ENCODE measurements around the gene TP73.
"Not testable (repeated sequence)": the region's sequence is repeated elsewhere in the genome, so short reads cannot be mapped to it uniquely, and the experiment has no call there.

TP73 gene

DNA sequence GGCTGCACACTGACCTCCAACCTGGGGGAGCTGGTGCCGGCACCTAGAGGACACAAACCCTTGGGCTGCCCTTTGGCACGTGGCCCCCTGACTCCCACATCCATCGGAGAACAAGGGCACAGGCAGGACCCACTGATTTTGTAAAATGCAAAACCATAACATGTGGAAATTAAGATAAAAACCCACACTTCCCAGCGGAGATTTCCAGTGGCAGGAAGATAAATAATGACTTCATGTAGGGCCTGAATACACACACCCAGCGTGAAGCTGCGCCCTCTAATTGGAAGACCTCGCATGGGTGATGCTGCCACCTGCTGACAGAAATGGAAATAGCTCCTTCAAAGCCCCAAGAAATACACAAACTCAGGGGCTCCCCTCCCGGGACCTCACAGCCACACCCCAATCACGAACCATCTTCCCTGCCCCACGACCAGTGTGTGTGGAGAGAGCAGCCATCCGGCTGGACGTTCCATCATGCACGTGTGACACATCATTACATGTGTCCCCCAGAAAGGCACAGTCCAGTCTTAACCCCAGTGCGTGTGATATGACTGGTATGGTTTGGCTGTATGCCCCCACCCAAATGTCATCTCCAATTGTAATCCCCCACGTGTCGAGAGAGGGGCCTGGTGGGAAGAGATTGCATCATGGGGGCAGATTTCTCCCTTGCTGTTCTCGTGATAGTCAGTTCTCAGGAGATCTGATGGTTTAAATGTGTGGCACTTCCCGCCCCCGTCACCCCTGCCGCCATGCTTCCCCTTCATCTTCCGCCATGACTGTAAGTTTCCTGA is 33.2 kb upstream of the TP73 start:
- peak; percentile 45 to 63 (median 52) for DNase-seq

DNA sequence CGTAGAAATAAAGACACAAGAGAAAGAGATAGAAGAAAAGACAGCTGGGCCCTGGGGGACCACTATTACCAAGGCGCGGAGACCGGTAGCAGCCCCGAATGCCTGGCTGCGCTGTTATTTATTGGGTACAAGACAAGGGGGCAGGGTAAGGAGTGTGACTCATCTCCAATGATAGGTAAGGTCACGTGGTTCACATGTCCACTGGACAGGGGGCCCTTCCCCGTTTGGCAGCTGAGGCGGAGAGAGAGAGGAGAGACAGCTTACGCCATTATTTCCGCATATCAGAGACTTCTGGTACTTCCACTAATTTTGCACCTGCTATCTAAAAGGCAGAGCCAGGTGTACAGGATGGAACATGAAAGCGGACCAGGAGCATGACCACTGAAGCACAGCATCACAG is 31.6 kb upstream of the TP73 start:
- no peak for DNase-seq

DNA sequence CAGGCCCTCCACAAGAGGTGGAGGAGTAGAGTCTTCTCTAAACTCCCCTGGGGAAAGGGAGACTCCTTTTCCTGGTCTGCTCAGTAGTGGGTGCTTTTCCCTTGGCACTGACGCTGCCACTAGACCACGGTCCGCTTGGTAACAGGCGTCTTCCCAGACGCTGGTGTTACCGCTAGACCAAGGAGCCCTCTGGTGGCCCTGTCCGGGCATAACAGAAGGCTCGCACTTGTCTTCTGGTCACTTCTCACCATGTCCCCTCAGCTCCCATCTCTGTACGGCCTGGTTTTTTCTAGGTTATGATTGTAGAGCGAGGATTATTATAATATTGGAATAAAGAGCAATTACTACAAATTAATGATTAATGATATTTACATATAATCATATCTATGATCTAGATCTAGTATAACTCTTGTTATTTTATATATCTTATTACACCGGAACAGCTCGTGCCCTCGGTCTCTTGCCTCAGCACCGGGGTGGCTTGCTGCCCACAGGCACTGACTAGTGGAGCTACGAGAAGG is 31.1 kb upstream of the TP73 start:
- DNase-seq = not testable (repeated sequence)

DNA sequence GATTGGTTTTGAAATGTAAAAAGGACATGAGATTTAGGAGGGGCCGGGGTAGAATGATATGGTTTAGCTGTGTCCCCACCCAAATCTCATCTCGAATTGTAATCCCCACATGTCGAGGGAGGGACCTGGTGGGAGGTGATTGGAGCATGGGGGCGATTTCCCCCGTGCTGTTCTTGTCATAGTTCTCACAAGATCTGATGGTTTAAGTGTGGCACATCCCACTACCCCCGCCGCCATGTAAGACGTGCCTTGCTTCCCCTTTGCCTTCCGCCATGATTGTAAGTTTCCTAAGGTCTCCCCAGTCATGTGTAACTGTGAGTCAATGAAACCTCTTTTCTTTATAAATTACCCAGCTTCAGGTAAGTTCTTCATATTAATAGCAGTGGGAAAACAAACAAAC is 30.2 kb upstream of the TP73 start:
- DNase-seq = not testable (repeated sequence)

DNA sequence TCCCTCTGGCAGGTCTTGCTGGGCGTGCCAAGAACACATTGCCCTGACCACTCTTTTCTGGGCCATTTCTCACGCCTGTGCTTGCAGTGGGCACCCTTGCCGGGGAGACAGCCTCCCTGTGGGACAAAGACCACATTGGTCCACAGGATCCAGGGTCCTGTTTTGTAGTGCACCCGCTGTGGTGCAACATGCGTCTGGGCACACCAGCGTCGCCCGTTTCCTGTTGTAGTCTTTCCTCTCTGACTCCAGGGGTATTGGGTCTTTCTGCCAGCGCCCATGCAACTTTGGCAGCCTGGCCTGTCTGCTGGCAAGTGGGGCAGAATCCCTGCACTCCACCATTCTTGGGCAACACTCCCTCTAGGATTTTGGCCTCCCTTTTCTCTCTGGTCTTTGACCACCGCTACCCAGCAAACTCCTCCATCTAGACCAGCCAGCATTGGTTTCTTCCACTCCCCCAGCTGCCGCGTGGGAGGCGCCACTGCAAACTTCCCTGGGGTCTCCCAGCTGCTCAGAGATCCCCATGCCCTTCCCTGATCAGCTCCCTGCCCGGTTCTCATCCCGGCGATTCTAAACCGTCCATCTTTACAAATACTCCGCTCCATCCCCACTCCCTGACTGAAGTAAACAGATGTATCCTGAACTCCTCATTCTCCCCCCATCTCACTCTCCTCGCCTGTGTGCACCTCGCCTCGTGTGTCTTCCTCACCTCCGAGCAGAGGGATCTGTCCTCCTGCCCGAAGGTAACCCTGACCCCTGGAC is 28.7 kb upstream of the TP73 start:
- DNase-seq = no peak

DNA sequence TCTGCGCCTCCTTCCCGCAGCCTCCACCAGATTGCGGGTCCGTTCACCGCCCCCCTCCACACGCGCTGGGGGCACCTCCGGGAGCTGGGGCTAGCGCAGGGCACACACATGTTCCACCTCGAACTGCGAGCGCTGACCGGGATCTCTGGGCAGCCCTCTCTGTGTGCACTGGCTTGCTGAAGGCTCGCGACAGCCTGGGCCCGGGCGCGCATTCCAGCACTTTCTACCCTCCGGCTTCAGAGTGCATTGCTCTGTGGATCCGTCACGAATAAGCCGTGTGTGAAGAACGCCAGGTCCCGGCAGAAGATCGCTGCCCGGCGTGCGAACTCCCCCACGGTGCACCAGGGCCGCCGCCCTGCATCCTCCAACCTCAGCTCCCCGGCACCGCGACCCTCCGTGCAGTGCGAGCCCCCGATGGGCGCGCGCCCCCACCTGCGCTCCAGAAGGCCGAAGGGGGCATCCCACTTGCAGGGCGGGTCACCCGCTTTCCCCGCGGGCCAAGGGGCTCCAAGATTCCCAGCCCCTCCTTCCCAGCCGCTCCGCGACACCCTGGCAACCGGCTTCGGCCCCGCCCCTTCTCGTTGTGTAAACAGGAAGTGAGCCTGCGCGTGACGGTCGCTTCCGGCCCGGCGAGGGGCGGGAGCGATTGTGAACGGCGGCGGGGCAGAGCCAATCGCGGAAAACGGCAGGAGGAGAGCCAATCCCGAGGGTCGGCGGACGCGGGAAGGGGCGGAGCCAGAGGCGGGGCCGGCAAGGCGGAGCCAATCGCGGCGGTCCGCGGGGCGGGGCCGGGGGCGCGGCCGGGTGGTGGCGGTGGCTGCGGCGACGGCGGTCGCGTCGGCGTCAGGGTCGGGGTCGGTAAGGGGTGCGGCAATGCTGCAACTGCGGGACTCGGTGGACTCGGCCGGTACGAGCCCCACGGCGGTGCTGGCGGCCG is 27.8 kb upstream of the TP73 start, which contains the start of gene TPRG1L:
Gene TPRG1L, plus strand, starts transcription at position 816 of the 937 bp plus-strand sequence. Its CDS starts 58 bp downstream, at position 874.
- peak; percentile 96 to 98 (median 97) for DNase-seq

DNA sequence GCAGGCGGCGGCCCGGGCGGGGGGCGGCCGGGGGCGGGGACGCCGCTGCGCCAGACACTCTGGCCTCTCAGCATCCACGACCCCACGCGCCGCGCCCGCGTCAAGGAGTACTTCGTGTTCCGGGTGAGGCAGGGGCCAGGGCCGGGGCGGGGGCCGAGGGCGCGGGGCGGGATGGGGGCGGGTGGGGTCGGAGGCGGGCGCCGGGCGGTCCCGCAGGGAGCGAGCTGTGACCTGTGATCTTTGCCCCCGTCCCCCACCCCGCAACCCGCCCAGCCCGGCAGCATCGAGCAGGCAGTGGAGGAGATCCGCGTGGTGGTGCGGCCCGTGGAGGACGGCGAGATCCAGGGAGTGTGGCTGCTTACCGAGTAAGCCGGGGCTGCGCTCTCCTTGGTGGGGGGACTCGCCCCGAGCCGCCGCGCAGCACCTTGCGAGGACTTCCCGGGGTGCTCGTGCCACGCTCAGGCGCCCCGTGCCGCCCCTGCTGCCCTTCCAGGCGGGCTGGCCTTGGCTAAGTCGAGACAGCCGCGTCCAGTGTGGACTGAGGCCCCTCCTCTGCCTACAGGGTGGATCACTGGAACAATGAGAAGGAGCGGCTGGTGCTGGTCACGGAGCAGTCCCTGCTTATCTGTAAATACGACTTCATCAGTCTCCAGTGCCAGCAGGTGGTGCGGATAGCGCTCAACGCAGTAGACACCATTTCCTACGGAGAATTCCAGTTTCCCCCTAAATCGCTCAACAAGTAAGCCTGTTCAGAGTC is 27.0 kb upstream of the TP73 start:
- peak in 1 of 4 experiments; percentile 54 for DNase-seq

DNA sequence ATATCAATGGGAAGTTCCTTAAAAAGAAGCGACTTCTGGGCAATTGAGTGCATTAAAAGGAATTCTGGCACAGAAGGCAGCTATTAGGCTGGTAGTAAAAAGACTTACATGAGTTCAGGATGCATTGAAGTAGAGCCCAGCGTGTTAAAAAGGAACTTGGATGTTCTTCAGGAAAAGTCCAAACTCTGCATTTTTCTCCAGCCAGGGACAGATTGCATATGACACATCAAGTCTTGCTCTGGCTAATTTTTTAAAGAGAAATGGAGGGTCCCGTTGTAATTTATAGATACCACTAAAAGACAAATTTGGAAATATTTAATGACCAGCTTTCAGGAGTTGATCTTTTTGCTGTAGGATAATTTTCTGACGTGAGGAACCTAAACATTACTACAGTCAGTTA is 26.3 kb upstream of the TP73 start:
- DNase-seq = no peak

DNA sequence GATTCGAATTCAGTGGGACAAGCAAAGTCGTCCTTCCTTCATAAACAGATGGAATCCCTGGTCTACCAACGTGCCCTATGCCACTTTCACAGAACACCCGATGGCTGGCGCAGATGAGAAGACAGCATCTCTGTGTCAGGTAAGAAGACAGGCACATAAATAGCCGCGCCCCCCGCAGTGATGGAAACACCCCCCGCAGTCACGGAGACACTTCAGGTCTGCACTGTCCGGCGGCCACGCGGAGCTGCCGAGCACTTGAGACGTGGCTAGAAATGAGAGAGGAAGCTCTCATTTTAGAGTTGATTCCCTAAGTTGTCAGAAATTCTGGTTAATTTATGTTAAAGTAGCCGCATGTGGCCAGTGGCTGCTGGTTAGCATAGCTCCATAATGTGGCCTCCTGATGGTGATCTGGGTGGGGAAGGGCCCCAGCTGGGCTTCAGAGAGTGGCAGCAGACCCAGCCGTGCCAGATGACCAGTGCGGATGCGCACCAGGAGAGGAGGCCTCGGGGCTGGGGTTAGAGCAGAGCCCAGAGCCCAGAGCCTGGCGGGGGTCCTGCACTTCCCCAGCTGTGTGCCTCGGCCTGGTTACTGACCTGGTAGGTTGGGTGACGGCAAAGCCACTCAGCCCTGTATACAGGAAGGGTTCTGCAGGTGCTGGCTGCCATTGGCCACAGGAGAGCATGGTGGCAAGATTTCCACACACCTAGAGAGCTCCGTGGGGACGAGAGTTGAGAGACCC is 24.6 kb upstream of the TP73 start:
- no peak for DNase-seq

DNA sequence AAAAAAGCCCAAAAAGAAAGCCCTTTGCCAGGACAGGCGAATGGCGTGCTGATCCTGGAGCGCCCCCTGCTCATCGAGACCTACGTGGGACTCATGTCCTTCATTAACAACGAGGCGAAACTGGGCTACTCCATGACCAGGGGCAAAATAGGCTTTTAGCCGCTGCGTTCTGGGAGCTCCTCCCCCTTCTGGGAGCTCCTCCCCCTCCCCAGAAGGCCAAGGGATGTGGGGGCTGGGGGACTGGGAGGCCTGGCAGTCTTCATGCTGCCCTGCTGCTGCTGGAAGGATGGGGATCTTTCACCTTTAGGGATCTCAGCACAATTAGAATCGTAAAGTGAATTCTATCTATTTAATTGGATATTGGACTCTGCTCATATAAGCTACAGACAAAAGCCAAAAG is 23.9 kb upstream of the TP73 start:
- no peak for DNase-seq

DNA sequence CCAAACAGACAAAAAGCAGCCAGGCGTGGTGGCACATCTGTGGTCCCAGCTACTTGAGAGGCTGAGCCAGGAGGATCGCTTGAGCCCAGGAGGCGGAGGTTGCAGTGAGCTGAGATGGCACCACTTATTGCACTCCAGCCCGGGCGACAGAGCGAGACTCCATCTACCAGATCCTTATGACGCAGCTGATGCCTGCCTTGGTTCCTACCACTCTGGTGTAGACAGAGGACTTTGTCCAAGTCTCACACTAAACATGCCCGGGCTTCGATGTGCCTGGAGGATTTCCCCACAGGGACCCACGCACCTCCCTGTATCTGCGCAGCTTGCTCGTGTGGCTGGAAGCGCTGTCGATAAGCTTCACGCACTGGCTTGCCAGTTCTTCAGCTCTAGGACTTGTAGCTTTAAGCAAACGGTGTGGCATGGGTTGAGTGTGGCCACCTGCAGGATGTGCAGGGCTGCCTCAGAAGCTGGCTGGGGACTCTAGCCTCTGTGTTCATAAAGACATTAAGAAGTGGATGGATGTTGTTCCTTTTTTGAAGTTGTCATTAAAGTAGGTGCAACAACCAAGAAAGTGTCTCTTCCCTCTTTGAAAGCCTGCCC is 22.7 kb upstream of the TP73 start:
- DNase-seq = no peak

DNA sequence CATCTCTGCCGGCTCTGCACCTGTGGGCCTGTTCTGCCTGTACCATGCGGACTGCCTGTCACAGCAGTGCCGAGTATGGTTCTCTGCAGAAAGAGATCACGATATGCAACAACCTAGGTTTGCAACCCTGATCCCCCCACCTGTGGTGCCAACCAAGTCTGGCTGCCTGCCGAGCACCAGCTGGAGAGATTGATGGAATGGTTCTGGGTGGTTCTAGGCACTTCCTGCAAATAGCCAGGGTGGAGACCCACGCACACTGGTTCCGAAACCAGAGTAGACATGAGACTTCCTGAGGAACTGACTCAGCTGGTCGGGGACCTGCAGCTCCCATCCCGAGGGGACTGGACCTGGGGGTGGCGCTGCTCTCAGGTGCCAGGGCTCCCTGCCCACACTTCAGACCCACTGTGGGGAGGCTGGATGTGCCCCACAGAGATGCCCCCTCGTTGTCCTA is 22.1 kb upstream of the TP73 start:
- DNase-seq = no peak

DNA sequence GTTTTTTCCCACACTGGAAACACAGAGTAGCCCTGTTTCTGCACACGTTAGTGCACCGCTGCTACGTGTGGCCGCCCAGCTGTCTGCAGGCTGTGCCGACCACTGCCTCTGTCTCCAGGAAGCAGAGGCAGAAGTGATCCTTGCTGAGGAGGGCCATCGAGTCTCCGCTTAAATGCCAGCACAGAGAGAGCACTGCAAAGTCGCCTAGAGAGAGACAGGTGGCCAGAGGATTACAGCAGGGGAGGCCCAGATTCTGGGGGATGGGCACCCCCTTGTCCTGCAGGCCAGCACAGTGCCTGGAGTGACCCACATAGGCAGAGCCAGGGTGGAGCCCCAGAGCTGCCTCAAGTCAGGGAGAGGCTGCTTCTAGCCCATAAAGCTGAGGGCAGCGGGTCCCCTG is 21.4 kb upstream of the TP73 start:
- no peak for DNase-seq

DNA sequence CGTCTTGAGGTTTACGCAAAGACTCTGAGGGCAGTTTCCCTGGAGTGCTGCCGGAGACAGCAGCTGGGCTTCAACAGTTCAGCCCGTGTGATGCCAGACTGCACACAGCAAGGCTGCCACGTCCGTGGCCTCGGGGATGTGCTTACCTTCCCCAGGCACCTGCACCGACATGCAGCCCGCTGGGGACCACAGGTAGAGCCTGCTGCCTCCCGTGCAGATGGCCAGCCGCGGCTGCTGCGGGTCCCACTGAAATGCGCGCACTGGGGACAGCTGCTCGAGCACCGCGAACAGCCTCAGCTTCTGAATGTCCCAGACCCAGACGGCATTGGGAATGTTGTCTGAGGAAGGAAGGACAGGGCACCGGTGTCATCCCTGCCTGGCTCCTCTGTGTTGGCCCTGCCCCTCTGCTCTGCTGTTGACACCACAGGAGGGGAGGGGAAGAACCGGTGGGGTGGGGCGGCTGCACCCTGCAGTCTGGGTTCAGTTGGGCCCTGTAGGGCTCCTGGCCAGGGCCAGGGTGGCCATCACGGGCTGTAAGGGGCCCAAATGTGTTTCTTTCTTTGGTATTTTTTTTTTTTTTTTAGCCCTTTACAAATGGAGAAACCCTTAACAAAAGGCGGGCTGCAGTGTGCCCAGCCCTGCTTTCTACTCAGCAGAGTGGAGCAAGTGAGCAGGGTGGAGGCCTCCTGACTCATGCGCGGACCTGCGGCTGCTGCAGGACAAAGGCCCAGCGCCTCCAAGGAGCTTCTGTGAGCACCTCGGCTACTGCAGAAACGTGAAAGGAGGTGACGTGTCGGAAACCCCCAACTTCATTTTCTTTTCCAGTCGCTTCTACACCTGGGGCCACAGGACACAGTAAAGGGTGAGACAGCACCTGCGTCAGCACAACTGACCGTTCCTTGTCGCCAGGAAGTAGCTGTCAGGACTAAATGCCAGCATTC is 20.7 kb upstream of the TP73 start:
- no peak for DNase-seq

DNA sequence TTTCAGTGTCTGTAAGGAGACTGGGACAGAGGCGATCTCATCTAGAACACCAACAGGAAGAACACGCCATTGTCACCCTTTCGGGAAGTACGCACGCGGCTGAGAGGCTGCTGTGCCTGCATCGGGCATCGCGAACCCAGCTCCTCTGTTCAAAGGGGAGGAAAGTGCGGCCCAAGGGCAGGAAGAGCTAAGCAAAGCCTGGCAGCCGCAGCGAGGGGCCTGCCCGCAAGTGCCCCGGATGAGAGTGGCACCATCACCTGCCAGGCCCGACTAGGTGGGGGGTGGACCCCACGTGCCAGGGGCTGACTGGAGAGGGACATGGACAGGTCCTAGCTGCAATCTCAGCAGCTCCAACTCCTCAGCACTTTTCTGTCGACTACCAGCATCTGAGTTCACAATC is 20.0 kb upstream of the TP73 start:
- no peak for DNase-seq

DNA sequence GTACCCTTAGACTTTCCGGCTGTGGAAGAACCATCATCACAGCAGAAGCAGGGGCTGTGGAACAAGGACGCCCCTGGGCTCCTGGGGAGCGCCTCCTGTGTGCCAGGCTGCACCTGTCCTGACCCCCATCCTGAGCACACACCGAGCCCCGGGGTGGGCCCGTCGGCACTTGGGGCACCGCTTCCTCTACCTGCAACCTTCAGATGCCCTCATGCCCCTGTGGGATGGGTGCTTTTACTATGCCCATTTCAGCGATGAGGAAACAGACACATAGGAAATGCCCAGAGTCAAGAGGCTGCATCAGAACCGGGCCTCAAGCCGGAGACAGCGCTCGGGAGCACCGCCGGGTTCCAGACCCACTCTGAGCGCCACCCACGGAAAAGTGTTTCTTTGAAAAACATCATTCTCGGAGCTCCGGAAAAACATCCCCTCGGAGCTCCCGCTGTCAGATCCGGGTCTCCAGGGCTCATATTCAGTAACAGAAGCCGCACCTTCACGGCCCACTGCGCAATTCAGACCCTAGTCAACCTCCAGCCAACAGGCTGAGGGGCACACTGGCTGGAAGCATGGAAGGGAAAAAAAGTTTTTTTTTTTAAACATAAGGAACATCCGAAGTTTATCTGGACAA is 19.5 kb upstream of the TP73 start:
- no peak for DNase-seq

DNA sequence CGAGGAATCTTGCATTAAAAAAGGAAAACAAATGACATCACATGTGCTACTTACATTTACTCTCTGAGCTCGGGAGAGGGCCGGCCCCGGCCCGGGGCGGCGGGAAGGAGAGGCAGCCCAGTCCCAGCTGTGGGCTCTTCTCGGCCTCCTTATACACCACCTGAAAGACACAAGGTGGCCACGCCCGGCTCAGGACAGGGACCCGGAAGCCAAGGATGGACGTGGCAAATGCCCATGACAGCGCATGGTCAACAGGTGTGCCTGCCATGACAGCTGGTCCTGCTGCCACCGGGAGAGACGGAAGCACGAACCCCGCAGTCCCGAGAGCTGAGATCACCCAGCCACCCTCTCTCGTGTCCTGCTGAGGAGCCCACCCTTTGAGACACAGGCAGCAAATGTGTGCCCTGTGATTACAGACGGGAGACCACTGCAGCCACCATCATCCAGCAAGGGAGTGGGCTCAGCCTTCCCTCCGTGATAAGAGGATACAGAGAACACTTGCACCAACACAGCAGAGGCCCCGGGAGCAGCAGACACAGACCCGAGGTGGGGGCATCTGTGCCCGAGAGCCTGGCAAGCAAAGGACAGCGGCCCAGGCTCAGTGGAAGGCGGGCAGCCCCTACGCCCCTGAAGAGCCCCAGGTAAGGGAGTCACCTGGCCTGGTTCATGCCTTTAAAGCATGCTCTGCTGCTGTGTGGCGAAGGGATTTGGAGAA is 18.8 kb upstream of the TP73 start:
- DNase-seq = no peak

DNA sequence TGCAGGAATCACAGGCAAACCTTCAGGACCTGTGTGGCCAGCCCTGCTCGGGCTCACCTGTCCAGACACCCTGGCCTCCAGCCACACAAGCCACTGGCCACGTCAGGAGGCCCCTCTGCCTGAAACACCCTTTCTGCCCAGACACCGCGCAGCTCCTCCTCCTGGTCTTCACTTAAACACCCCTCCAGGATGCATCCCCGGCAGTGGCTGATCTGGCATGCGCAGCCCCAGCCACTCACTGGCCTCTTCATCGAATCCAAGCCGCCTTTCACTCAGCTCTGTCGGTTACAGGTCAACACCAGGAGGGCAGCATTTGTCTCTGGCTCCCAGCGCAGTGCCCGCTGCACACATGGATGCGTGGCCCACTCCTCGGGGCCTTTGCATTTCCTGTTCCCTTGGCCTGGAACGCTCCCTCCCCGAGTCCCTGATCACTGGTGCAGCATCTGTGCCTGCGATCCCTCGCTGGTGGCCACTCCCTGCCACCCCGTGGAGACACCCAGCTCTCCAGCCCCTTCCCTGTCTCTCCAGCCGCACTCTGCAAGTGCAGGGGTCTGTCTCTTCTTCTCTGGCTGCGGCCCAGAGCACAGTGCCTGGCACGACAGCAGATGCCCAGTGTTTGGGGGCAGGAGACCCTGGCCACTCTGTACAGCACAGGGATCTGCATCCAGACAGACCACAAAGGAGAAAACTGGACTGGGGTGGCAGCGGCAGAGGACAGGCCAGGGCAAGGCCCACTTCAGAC is 18.1 kb upstream of the TP73 start:
- DNase-seq = no peak

Measured in activated CD4-positive, CD25-positive, alpha-beta regulatory T cell (primary cell).